OCI-LY3 (cell line): ENCODE data around the gene SLC25A33.

Experiments
- H2AFZ ChIP-seq: fragments of 200-600, 300-600 bp; shearing (Covaris generic); 2 replicates; pipeline ENCODE4 v1.6.0; 2014; ENCODE audit warnings: antibody characterized with exemption, low read depth, low read length
- H3K27ac ChIP-seq: fragments of 200-600, 300-600 bp; sonication (generic); 2 replicates; pipeline ENCODE4 v1.5.1; 2014; ENCODE audit warnings: mild to moderate bottlenecking, low read length, moderate library complexity, mixed read lengths
- H3K27me3 ChIP-seq: fragments of 200-600, 300-600 bp; sonication (generic); 2 replicates; pipeline ENCODE4 v1.6.1; 2014; ENCODE audit warnings: low read depth, low read length, mixed read lengths
- H3K36me3 ChIP-seq: fragments of 200-600, 300-600 bp; sonication (generic); replicated peaks from 2 replicates; pipeline ENCODE3; 2014; ENCODE audit warnings: low read depth, low read length, mixed read lengths
- H3K4me1 ChIP-seq: fragments of 300-600, 200-600 bp; sonication (generic); 2 replicates; pipeline ENCODE4 v1.6.1; 2014; ENCODE audit warnings: low read length, mixed read lengths
- H3K4me2 ChIP-seq: fragments of 200-600, 300-600 bp; sonication (generic); 2 replicates; pipeline ENCODE4 v1.6.1; 2014; ENCODE audit warnings: low read length, mixed read lengths
- H3K4me3 ChIP-seq: fragments of 300-600, 200-600 bp; sonication (generic); 2 replicates; pipeline ENCODE4 v1.5.1; 2014; ENCODE audit warnings: antibody characterized with exemption, mild to moderate bottlenecking, low read length, moderate library complexity
- H3K79me2 ChIP-seq: fragments of 300-600, 200-600 bp; shearing (Covaris generic); 2 replicates; pipeline ENCODE4 v1.6.1; 2014; ENCODE audit warnings: mild to moderate bottlenecking, low read length, mixed read lengths
- H3K9ac ChIP-seq: fragments of 300-600, 200-600 bp; shearing (Covaris generic); 2 replicates; pipeline ENCODE4 v1.6.0; 2014; ENCODE audit warnings: mild to moderate bottlenecking, low read length, moderate library complexity
- H3K9me3 ChIP-seq: fragments of 200-600, 300-600 bp; shearing (Covaris generic); 2 replicates; pipeline ENCODE4 v1.6.1; 2014; ENCODE audit warnings: low read length, mixed read lengths; ENCODE audit not compliant: insufficient read depth
- H4K20me1 ChIP-seq: fragments of 200-600, 300-600 bp; sonication (generic); 2 replicates; pipeline ENCODE4 v1.6.1; 2016; ENCODE audit warnings: low read length, mixed read lengths; ENCODE audit not compliant: insufficient read depth
- EZH2phosphoT487 ChIP-seq: fragments of 200-600 bp; shearing (Covaris generic); IDR thresholded peaks from 2 replicates; pipeline ENCODE4 v1.6.1; 2018; ENCODE audit warnings: antibody characterized with exemption, mixed run types, low read depth
- TF ChIP-seq, protein P1 (sequence below): fragments of 200-600, 300-600 bp; sonication (generic); IDR thresholded peaks from 2 replicates; pipeline ENCODE4 v1.5.1; 2014; ENCODE audit warnings: antibody characterized with exemption, low read length, low read depth

The SLC25A33 gene

DNA sequence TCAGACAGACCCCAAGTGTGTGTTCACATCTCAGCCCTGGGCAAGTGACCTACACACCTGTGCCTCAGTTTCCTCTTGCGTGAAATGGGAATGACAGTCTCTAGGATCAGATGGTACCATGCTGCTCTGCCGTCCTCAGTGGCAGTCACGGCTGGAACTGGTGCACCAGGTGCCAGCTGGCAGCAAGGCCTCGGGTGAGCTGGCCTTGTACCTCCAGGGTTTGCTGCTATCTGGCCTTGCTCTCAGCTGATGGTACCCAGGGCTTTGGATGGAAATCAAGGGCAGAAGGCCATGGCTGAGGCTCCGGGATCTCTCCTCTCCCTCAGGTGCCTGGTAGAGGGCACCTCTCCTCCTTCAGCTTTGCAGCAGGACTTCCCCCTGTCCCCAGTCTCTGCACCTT, 70.7 kb downstream of the SLC25A33 start:
- Histone ChIP-seq H3K79me2 (no peaks in the 10 kb centered on the region), H3K36me3 (no peaks in the 10 kb centered on the region), H3K4me2 (no peak overlapping the region), H3K27me3 (no peaks in the 10 kb centered on the region), H4K20me1 (no peaks in the 10 kb centered on the region), H3K9ac (no peak overlapping the region), H3K4me3 (no peak overlapping the region), H2AFZ (no peak overlapping the region), H3K9me3 (no peaks in the 10 kb centered on the region), H3K4me1 (no peaks in the 10 kb centered on the region), H3K27ac (no peak overlapping the region)
- TF ChIP-seq, protein P1, sequence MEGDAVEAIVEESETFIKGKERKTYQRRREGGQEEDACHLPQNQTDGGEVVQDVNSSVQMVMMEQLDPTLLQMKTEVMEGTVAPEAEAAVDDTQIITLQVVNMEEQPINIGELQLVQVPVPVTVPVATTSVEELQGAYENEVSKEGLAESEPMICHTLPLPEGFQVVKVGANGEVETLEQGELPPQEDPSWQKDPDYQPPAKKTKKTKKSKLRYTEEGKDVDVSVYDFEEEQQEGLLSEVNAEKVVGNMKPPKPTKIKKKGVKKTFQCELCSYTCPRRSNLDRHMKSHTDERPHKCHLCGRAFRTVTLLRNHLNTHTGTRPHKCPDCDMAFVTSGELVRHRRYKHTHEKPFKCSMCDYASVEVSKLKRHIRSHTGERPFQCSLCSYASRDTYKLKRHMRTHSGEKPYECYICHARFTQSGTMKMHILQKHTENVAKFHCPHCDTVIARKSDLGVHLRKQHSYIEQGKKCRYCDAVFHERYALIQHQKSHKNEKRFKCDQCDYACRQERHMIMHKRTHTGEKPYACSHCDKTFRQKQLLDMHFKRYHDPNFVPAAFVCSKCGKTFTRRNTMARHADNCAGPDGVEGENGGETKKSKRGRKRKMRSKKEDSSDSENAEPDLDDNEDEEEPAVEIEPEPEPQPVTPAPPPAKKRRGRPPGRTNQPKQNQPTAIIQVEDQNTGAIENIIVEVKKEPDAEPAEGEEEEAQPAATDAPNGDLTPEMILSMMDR: no peak
- no peak for TF ChIP-seq EZH2phosphoT487

DNA sequence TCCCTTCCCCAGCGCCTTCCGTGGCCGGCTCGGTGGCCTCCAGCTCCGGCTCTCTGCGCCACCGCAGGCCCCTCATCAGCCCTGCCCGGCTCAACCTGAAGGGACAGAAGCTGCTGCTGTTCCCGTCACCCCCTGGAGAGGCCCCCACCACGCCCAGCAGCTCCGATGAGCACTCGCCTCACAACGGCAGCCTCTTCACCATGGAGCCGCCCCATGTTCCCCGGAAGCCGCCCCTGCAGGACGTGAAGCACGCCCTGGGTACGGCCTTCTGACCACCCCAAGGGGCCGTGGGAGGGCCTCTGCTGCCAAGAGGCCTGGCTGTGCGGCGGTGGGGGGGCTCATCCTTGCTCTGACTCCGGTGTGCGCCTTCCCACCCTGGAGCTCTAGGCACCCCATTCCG, 71.3 kb downstream of the SLC25A33 start:
- Histone ChIP-seq H3K36me3 (no peaks in the 10 kb centered on the region), H3K4me1 (no peaks in the 10 kb centered on the region), H3K4me3 (no peak overlapping the region), H3K4me2 (no peak overlapping the region), H3K79me2 (no peaks in the 10 kb centered on the region), H3K9me3 (no peaks in the 10 kb centered on the region), H3K27me3 (no peaks in the 10 kb centered on the region), H2AFZ (no peak overlapping the region), H3K27ac (no peak overlapping the region), H3K9ac (no peak overlapping the region), H4K20me1 (no peaks in the 10 kb centered on the region)
- no peak for TF ChIP-seq EZH2phosphoT487
- TF ChIP-seq, protein P1: no peak

DNA sequence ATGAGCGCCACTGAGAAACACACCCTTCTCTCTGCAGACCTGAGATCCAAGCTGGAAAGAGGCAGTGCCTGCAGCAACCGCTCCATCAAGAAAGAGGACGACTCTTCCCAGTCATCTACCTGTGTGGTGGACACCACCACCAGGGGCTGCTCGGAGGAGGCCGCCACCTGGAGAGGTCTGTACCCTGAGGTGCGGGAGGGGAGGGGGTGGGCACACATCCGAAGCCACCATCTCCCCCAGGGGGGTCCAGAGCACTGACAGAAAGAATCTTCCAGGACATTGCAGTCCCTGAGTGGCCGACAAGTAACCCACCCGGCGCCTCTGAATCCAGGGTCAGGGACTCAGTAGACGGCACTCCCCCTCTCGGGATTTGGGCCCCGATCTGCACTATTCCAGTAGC, 72.5 kb downstream of the SLC25A33 start:
- Histone ChIP-seq H3K4me3 (no peak overlapping the region), H3K9me3 (no peaks in the 10 kb centered on the region), H3K36me3 (no peaks in the 10 kb centered on the region), H2AFZ (no peak overlapping the region), H3K27ac (no peak overlapping the region), H3K79me2 (no peaks in the 10 kb centered on the region), H3K4me2 (no peak overlapping the region), H4K20me1 (no peaks in the 10 kb centered on the region), H3K4me1 (0 out of 2 replicates have a peak, but pooled peaks cover 3% of the 10 kb centered on the region), H3K27me3 (no peaks in the 10 kb centered on the region), H3K9ac (no peak overlapping the region)
- TF ChIP-seq, protein P1: no peak
- no peak for TF ChIP-seq EZH2phosphoT487

DNA sequence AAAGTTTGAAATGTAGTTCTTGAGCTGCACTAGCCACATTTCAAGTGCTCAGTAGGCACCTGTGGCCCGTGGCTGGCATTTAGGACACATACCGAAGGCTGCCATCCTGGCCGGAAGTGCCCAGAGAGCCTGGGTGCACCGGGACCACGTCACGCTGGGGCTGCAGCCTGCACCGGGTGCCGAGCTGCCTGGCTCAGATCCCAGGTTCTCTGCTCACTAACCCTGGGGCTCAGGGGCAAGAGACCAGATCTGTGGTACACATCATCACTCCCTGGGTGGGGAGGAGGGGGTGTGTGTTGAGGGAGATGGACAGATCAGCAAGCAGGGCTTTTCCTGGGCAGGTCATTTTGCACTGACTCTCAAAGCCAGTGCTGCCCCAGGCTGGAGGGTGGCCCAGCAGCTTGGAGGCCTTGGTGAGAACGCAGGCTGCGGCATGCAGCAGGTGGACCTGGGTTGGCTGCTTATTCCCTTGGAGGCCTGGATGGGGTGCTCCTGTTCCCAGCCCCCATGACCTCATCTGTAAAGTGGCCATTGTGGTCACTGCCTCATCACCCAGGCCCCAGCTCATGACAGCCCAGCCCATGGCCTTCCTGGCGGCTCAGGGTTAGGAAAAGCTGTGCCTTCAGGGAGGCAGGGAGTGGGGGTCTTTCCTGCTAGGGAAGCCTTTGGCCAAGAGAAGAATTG, 73.0 kb downstream of the SLC25A33 start:
- Histone ChIP-seq H3K27me3 (no peaks in the 10 kb centered on the region), H2AFZ (no peak overlapping the region), H3K9me3 (no peaks in the 10 kb centered on the region), H3K4me2 (no peak overlapping the region), H3K4me1 (0 out of 2 replicates have a peak, but pooled peaks cover 3% of the 10 kb centered on the region), H4K20me1 (no peaks in the 10 kb centered on the region), H3K79me2 (no peaks in the 10 kb centered on the region), H3K9ac (no peak overlapping the region), H3K4me3 (no peak overlapping the region), H3K27ac (no peak overlapping the region), H3K36me3 (no peaks in the 10 kb centered on the region)
- TF ChIP-seq, protein P1: no peak
- TF ChIP-seq EZH2phosphoT487: no peak
